ENCODE measurements around the gene NAMPT.

The NAMPT gene

GRCh38 chr7:106247841-106248240 lies 36.9 kb downstream of the NAMPT start:
- no peak overlapping the region for H3K4me3 ChIP-seq (ENCODE audit: low read depth, low read length)
- no peak for TF ChIP-seq CTCF (IDR thresholded peaks at IDR 0.05; ENCODE audit: low read depth, low read length)

GRCh38 chr7:106246902-106247711 lies 37.7 kb downstream of the NAMPT start:
- TF ChIP-seq CTCF (IDR thresholded peaks at IDR 0.05; ENCODE audit: low read depth, low read length): no peak
- no peak overlapping the region for H3K4me3 ChIP-seq (ENCODE audit: low read depth, low read length)

GRCh38 chr7:106243893-106244292 lies 40.9 kb downstream of the NAMPT start:
- no peak for TF ChIP-seq CTCF (IDR thresholded peaks at IDR 0.05; ENCODE audit: low read depth, low read length)
- no peak overlapping the region for H3K4me3 ChIP-seq (ENCODE audit: low read depth, low read length)

- no peak overlapping the region for H3K4me3 ChIP-seq (ENCODE audit: low read depth, low read length)
- no peak for TF ChIP-seq CTCF (IDR thresholded peaks at IDR 0.05; ENCODE audit: low read depth, low read length)
These were observed 45.4 kb downstream of the NAMPT start for GRCh38 chr7:106239406-106239805.

GRCh38 chr7:106238830-106239229 lies 46.0 kb downstream of the NAMPT start:
- no peak for TF ChIP-seq CTCF (IDR thresholded peaks at IDR 0.05; ENCODE audit: low read depth, low read length)
- no peak overlapping the region for H3K4me3 ChIP-seq (ENCODE audit: low read depth, low read length)

GRCh38 chr7:106236065-106236464 lies 48.7 kb downstream of the NAMPT start:
- TF ChIP-seq CTCF (IDR thresholded peaks at IDR 0.05; ENCODE audit: low read depth, low read length): no peak
- H3K4me3 ChIP-seq (ENCODE audit: low read depth, low read length): no peak overlapping the region

- no peak for TF ChIP-seq CTCF (IDR thresholded peaks at IDR 0.05; ENCODE audit: low read depth, low read length)
These were observed 50.4 kb downstream of the NAMPT start for GRCh38 chr7:106234425-106234824.

More at GRCh38 chr7:106234425-106234824, 50.4 kb downstream of the NAMPT start:
- H3K4me3 ChIP-seq (ENCODE audit: low read depth, low read length): no peak overlapping the region

All from WI38 (cell line).